Neural crest cell (in vitro differentiated cells): ENCODE data around the gene TMEM212. TPM values are rescaled to one million over a fixed set of nuclear protein-coding genes. Genes with fewer than 3 reads are reported as not detected.

Experiments
- DNase-seq: peaks from one replicate; pipeline ENCODE4 v3.0.0; 2021; ENCODE audit warnings: low read depth, mixed read lengths, low spot score
- H3K27ac Mint-ChIP-seq: one replicate; pipeline ENCODE4 v1.8.0; 2021; ENCODE audit warnings: mild to moderate bottlenecking, mixed read lengths; ENCODE audit not compliant: unreplicated experiment
- H3K27me3 Mint-ChIP-seq: 2 replicates; pipeline ENCODE4 v1.8.0; 2021; ENCODE audit warnings: low read depth, mild to moderate bottlenecking, mixed read lengths
- H3K36me3 Mint-ChIP-seq: 2 replicates; pipeline ENCODE4 v1.8.0; 2021; ENCODE audit warnings: low read depth, mild to moderate bottlenecking, mixed read lengths
- H3K4me1 Mint-ChIP-seq: 2 replicates; pipeline ENCODE4 v1.8.0; 2021; ENCODE audit warnings: mixed read lengths
- H3K4me3 Mint-ChIP-seq: one replicate; pipeline ENCODE4 v1.8.0; 2021; ENCODE audit warnings: mild to moderate bottlenecking, mixed read lengths
- H3K9me3 Mint-ChIP-seq: 2 replicates; pipeline ENCODE4 v1.8.0; 2021; ENCODE audit warnings: mixed read lengths
- total RNA-seq: library from RNA; stranded (reverse); gene quantifications from 2 replicates; pipeline ENCODE4 v1.2.1, GENCODE V29; 2021
- TF ChIP-seq, protein P1 (sequence below): fragments of 200-600 bp; sonication (generic); conservative IDR thresholded peaks from 2 replicates; pipeline ENCODE4 v1.5.0; 2021; ENCODE audit warnings: antibody characterized with exemption, mild to moderate bottlenecking

Gene TMEM212
- total RNA-seq, 1 donor from 2014 or later, result not detected

DNA sequence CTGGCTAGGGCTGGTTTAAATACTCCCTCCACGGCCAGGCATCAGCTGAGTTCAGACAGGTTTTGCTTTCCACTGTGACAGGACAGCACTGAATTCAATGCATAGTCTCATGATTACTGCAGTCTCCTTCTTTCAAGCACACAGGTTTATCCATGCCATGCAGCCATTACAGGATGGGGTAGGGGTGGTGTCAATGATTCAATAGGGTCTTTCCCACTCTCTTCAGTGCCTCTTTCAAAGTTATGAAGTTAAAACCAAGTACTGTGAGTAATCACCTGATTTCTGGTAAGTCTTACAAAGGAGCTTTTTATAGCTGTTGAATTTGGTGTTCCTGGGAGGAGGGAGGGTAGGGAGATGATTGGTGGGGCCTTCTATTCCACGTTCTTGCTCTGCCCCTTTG is 47.2 kb downstream of the TMEM212 start:
- H3K4me1 Mint-ChIP-seq, result peaks cover 10% of the 10 kb centered on the region
- no peak overlapping the region for H3K27ac Mint-ChIP-seq
- no peak for DNase-seq
- H3K4me3 Mint-ChIP-seq, result no peak overlapping the region
- TF ChIP-seq, protein P1, sequence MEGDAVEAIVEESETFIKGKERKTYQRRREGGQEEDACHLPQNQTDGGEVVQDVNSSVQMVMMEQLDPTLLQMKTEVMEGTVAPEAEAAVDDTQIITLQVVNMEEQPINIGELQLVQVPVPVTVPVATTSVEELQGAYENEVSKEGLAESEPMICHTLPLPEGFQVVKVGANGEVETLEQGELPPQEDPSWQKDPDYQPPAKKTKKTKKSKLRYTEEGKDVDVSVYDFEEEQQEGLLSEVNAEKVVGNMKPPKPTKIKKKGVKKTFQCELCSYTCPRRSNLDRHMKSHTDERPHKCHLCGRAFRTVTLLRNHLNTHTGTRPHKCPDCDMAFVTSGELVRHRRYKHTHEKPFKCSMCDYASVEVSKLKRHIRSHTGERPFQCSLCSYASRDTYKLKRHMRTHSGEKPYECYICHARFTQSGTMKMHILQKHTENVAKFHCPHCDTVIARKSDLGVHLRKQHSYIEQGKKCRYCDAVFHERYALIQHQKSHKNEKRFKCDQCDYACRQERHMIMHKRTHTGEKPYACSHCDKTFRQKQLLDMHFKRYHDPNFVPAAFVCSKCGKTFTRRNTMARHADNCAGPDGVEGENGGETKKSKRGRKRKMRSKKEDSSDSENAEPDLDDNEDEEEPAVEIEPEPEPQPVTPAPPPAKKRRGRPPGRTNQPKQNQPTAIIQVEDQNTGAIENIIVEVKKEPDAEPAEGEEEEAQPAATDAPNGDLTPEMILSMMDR, result no peak
- peaks cover 7% of the 10 kb centered on the region for H3K9me3 Mint-ChIP-seq
- H3K27me3 Mint-ChIP-seq, result no peaks in the 10 kb centered on the region
- H3K36me3 Mint-ChIP-seq, result no peaks in the 10 kb centered on the region

GRCh38 chr3:171892457-171892856 is 49.3 kb downstream of the TMEM212 start:
- Mint-ChIP-seq H3K27me3 (no peaks in the 10 kb centered on the region), H3K27ac (no peak overlapping the region), H3K36me3 (no peaks in the 10 kb centered on the region), H3K4me1 (peaks cover 18% of the 10 kb centered on the region), H3K9me3 (peaks cover 5% of the 10 kb centered on the region), H3K4me3 (no peak overlapping the region)
- DNase-seq, result no peak
- TF ChIP-seq, protein P1, result no peak

DNA sequence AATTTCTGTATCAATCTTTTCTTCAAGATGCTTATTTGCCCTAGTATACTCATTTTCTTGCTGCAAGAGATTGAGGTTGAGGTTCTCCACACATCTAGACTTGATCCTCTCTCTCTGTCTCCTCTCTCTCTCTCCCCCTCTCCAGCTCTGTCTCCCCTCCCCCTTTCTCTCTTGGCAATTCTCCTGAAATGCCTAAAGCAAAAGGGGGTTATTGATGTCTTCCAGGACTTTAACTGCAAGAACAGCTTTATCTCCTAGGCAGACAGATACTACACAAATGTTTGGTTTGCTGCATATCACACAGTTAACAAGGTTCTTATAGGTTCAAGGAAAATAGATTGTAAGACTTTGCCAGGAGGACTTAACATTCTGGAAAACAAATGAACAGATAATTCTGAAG is 52.1 kb downstream of the TMEM212 start:
- no peaks in the 10 kb centered on the region for H3K36me3 Mint-ChIP-seq
- H3K4me1 Mint-ChIP-seq, result peaks cover 18% of the 10 kb centered on the region
- peak overlapping the region; percentile 68 for H3K27ac Mint-ChIP-seq
- H3K9me3 Mint-ChIP-seq, result peaks cover 3% of the 10 kb centered on the region
- TF ChIP-seq, protein P1, result no peak
- H3K27me3 Mint-ChIP-seq, result no peaks in the 10 kb centered on the region
- no peak for DNase-seq
- no peak overlapping the region for H3K4me3 Mint-ChIP-seq

DNA sequence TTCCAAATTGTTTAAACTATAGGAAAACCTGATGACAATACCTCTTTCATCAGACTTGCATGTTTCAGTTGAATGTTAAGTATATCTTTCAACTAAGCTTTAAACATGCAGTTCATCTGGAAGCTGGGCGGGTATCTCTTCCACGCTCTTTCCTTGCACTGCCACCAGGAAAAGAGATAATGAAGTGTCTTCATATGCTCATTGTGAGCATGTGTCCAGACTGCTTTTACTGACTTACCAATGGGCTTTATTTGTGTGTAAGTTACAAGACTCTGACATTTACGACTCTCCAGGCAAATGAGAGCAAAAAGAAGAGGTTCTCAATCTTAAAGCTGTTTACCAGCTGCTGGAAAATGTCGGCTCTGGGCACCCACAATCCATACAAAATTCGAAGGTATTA is 52.8 kb downstream of the TMEM212 start:
- no peaks in the 10 kb centered on the region for H3K9me3 Mint-ChIP-seq
- H3K27me3 Mint-ChIP-seq, result no peaks in the 10 kb centered on the region
- H3K27ac Mint-ChIP-seq, result no peak overlapping the region
- H3K36me3 Mint-ChIP-seq, result no peaks in the 10 kb centered on the region
- DNase-seq, result no peak
- H3K4me1 Mint-ChIP-seq, result peaks cover 18% of the 10 kb centered on the region
- H3K4me3 Mint-ChIP-seq, result no peak overlapping the region
- TF ChIP-seq, protein P1, result no peak

GRCh38 chr3:171896316-171896715 is 53.2 kb downstream of the TMEM212 start:
- DNase-seq, result no peak
- no peaks in the 10 kb centered on the region for H3K27me3 Mint-ChIP-seq
- no peaks in the 10 kb centered on the region for H3K9me3 Mint-ChIP-seq
- H3K4me3 Mint-ChIP-seq, result no peak overlapping the region
- H3K27ac Mint-ChIP-seq, result no peak overlapping the region
- H3K4me1 Mint-ChIP-seq, result peaks cover 18% of the 10 kb centered on the region
- no peaks in the 10 kb centered on the region for H3K36me3 Mint-ChIP-seq
- TF ChIP-seq, protein P1, result no peak

DNA sequence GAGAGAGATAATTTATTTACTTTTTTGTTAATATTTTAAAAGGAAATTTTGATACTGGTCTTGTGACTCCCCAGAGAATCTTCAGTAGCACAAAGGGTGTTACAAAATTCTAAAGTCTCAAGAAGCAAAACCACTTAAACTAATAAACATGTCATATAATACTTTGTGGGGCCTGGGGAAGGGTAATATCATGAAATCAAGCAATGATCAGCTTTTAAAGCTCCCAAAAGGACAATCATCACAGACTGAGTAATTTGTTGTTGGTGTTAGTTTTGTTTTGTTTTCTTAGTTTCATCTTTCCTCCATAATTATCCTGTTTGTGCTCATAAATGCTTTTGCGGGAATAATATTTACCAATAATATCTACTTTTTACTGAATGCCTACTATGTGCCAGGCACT is 55.0 kb downstream of the TMEM212 start:
- Mint-ChIP-seq H3K27ac (no peak overlapping the region), H3K9me3 (no peaks in the 10 kb centered on the region), H3K4me1 (peaks cover 14% of the 10 kb centered on the region), H3K36me3 (no peaks in the 10 kb centered on the region), H3K4me3 (no peak overlapping the region), H3K27me3 (no peaks in the 10 kb centered on the region)
- DNase-seq, result no peak
- TF ChIP-seq, protein P1, result no peak
